PC-9 (cell line): ENCODE measurements around the gene TNFRSF1B.

Experiments used
- CTCF ChIP-seq: fragments of 200-600 bp; sonication (generic); conservative IDR thresholded peaks from 2 replicates; pipeline ENCODE4 v1.6.1; 2017; ENCODE audit warnings: mixed run types, antibody characterized with exemption, mild to moderate bottlenecking, moderate library complexity
- EZH2 ChIP-seq: fragments of 200-600 bp; sonication (generic); IDR thresholded peaks from 2 replicates; pipeline ENCODE4 v1.8.0; 2017; ENCODE audit warnings: antibody characterized with exemption, low read depth

GRCh38 chr1:12176298-12177118, 9.7 kb downstream of the TNFRSF1B start:
- TF ChIP-seq CTCF (no peak), EZH2 (no peak)
